ENCODE results near the gene MGST2.

- TF ChIP-seq POLR2A (IDR thresholded peaks at IDR 0.05; ENCODE audit: low read depth, low read length) (no peak), POLR2AphosphoS5 (IDR thresholded peaks at IDR 0.05; ENCODE audit: low read depth, low read length) (no peak), PAX5 (IDR thresholded peaks at IDR 0.05; ENCODE audit: insufficient read depth, low read length, severe bottlenecking) (no peak), TAF1 (IDR thresholded peaks at IDR 0.05; ENCODE audit: low read depth, low read length) (no peak), POU2F2 (IDR thresholded peaks at IDR 0.05; ENCODE audit: low read depth, low read length) (no peak)
Observed at GRCh38 chr4:139732991-139733570, 67.5 kb downstream of the MGST2 start.
